H9 (cell line): ENCODE results near the gene GRIK3. TPM values are rescaled to one million over a fixed set of nuclear protein-coding genes. Genes with fewer than 3 reads are reported as not detected.

Source experiments
- DNase-seq: peaks from one replicate; pipeline ENCODE4 v3.0.0-alpha.2; 2017
- H2AFZ ChIP-seq: one replicate; pipeline ENCODE4 v1.6.1; 2013; ENCODE audit warnings: mild to moderate bottlenecking, low read length, control low read depth, moderate library complexity
- H2AK5ac ChIP-seq: 2 replicates; pipeline ENCODE4 v1.6.1; 2013; ENCODE audit warnings: low read length, control low read depth, mixed read lengths; ENCODE audit not compliant: insufficient read length
- H2BK120ac ChIP-seq: one replicate; pipeline ENCODE4 v1.6.1; 2013; ENCODE audit warnings: low read depth, mild to moderate bottlenecking, low read length, control low read depth, inconsistent platforms; ENCODE audit not compliant: poor library complexity, severe bottlenecking
- H2BK12ac ChIP-seq: 2 replicates; pipeline ENCODE4 v1.6.1; 2013; ENCODE audit warnings: low read length, control low read depth, mixed read lengths, low read depth; ENCODE audit not compliant: insufficient read length
- H2BK15ac ChIP-seq: 2 replicates; pipeline ENCODE4 v1.6.1; 2013; ENCODE audit warnings: low read depth, low read length, control low read depth
- H2BK20ac ChIP-seq: one replicate; pipeline ENCODE4 v1.6.1; 2013; ENCODE audit warnings: low read depth, mild to moderate bottlenecking, low read length, control low read depth, inconsistent platforms; ENCODE audit not compliant: poor library complexity, severe bottlenecking
- H2BK5ac ChIP-seq: 2 replicates; pipeline ENCODE4 v1.6.1; 2013; ENCODE audit warnings: low read length, control low read depth, mixed read lengths; ENCODE audit not compliant: insufficient read length
- H3K14ac ChIP-seq: 2 replicates; pipeline ENCODE4 v1.6.1; 2013; ENCODE audit warnings: low read length, control low read depth; ENCODE audit not compliant: insufficient read depth
- H3K18ac ChIP-seq: 2 replicates; pipeline ENCODE4 v1.6.1; 2013; ENCODE audit warnings: low read depth, mild to moderate bottlenecking, mixed read lengths, low read length, control low read depth; ENCODE audit not compliant: insufficient read length
- H3K23ac ChIP-seq: 2 replicates; pipeline ENCODE4 v1.6.1; 2013; ENCODE audit warnings: low read length, control low read depth, mixed read lengths, low read depth; ENCODE audit not compliant: insufficient read length
- H3K23me2 ChIP-seq: 2 replicates; pipeline ENCODE4 v1.6.1; 2013; ENCODE audit warnings: low read depth, mild to moderate bottlenecking, mixed read lengths, low read length, control low read depth; ENCODE audit not compliant: insufficient read length, poor library complexity, severe bottlenecking
- H3K27ac ChIP-seq: 2 replicates; pipeline ENCODE4 v1.5.1; 2013; ENCODE audit warnings: low read length, control low read depth, mixed read lengths, low read depth; ENCODE audit not compliant: insufficient read length
- H3K27me3 ChIP-seq: 2 replicates; pipeline ENCODE4 v1.6.1; 2013; ENCODE audit warnings: low read length, control low read depth, inconsistent platforms; ENCODE audit not compliant: insufficient read depth
- H3K4ac ChIP-seq: 2 replicates; pipeline ENCODE4 v1.6.1; 2013; ENCODE audit warnings: low read depth, mild to moderate bottlenecking, control low read depth, inconsistent platforms, low read length, moderate library complexity
- H3K4me1 ChIP-seq: 2 replicates; pipeline ENCODE4 v1.6.1; 2013; ENCODE audit warnings: low read length, control low read depth, inconsistent platforms; ENCODE audit not compliant: insufficient read depth
- H3K4me2 ChIP-seq: 2 replicates; pipeline ENCODE4 v1.6.1; 2013; ENCODE audit warnings: low read length, control low read depth, mixed read lengths; ENCODE audit not compliant: insufficient read length, insufficient read depth
- H3K56ac ChIP-seq: 2 replicates; pipeline ENCODE4 v1.6.1; 2013; ENCODE audit warnings: low read depth, mild to moderate bottlenecking, mixed read lengths, low read length, control low read depth; ENCODE audit not compliant: insufficient read length
- H3K79me1 ChIP-seq: 2 replicates; pipeline ENCODE4 v1.6.1; 2013; ENCODE audit warnings: low read depth, mild to moderate bottlenecking, moderate library complexity, low read length, control low read depth, inconsistent platforms; ENCODE audit not compliant: insufficient read depth, poor library complexity, severe bottlenecking
- H3K79me2 ChIP-seq: 2 replicates; pipeline ENCODE4 v1.6.1; 2013; ENCODE audit warnings: low read length, control low read depth, inconsistent platforms; ENCODE audit not compliant: insufficient read depth
- H3K9ac ChIP-seq: 2 replicates; pipeline ENCODE4 v1.6.1; 2013; ENCODE audit warnings: low read length, control low read depth, mixed read lengths; ENCODE audit not compliant: insufficient read length; ENCODE audit errors: extremely low read depth
- H3K9me3 ChIP-seq: one replicate; pipeline ENCODE4 v1.6.1; 2013; ENCODE audit warnings: low read depth, low read length, inconsistent platforms; ENCODE audit not compliant: control insufficient read depth
- H3T11ph ChIP-seq: one replicate; pipeline ENCODE4 v1.6.1; 2013; ENCODE audit warnings: mild to moderate bottlenecking, low read length, control low read depth, inconsistent platforms
- H4K20me1 ChIP-seq: one replicate; pipeline ENCODE4 v1.6.1; 2013; ENCODE audit not compliant: control insufficient read depth, insufficient read length, insufficient read depth
- H4K5ac ChIP-seq: 2 replicates; pipeline ENCODE4 v1.6.1; 2013; ENCODE audit warnings: low read depth, mild to moderate bottlenecking, mixed read lengths, low read length, control low read depth; ENCODE audit not compliant: insufficient read length
- H4K8ac ChIP-seq: replicated peaks from 2 replicates; pipeline ENCODE4 v1.6.1; 2013; ENCODE audit warnings: low read length, control low read depth, mixed read lengths, low read depth; ENCODE audit not compliant: insufficient read length
- H4K91ac ChIP-seq: 2 replicates; pipeline ENCODE4 v1.6.1; 2013; ENCODE audit warnings: low read depth, mild to moderate bottlenecking, moderate library complexity, mixed read lengths, low read length, control low read depth; ENCODE audit not compliant: insufficient read length
- H3K27ac Mint-ChIP-seq, 3 experiments: 2 replicates in 2 of 3; 3 replicates in 1 of 3; pipeline ENCODE4 v1.8.0; 2020 to 2021; ENCODE audit warnings: mixed read lengths in 3 of 3, mild to moderate bottlenecking in 1 of 3, moderate library complexity in 1 of 3
- H3K27me3 Mint-ChIP-seq: 2 replicates; pipeline ENCODE4 v1.8.0; 2021; ENCODE audit warnings: low read depth, mild to moderate bottlenecking, moderate library complexity, mixed read lengths
- H3K36me3 Mint-ChIP-seq, 3 experiments: 2 replicates in 2 of 3; 3 replicates in 1 of 3; pipeline ENCODE4 v1.8.0; 2020 to 2021; ENCODE audit warnings: low read depth in 3 of 3, mixed read lengths in 3 of 3; ENCODE audit not compliant: insufficient read depth in 1 of 3
- H3K4me1 Mint-ChIP-seq, 2 experiments: 2 replicates each; pipeline ENCODE4 v1.8.0; 2020; ENCODE audit warnings: mixed read lengths in 2 of 2
- H3K4me3 Mint-ChIP-seq, 2 experiments: 2 replicates in 1 of 2; 3 replicates in 1 of 2; pipeline ENCODE4 v1.8.0; 2020 to 2021; ENCODE audit warnings: mild to moderate bottlenecking in 2 of 2, mixed read lengths in 2 of 2, moderate library complexity in 1 of 2
- H3K9me3 Mint-ChIP-seq, 2 experiments: 2 replicates in 1 of 2; 3 replicates in 1 of 2; pipeline ENCODE4 v1.8.0; 2020; ENCODE audit warnings: mild to moderate bottlenecking in 2 of 2, mixed read lengths in 2 of 2, moderate library complexity in 1 of 2
- WGBS: extraction: QIAGEN DNeasy Blood & Tissue Kit; methylation state at CpG from one replicate; pipeline ENCODE4 v1.1.7; 2013; ENCODE audit warnings: missing lambda C conversion rate, low lambda C conversion rate, mixed read lengths; ENCODE audit not compliant: insufficient read length; ENCODE audit errors: extremely low coverage; 5-methylcytosine and 5-hydroxymethylcytosine counted together
- total RNA-seq: library from RNA; stranded (reverse); gene quantifications from 2 replicates; pipeline ENCODE4 v1.2.1, GENCODE V29; 2021
- TF ChIP-seq, protein P1 (sequence below): fragments of 200-600 bp; sonication (generic); conservative IDR thresholded peaks from 3 replicates; pipeline ENCODE4 v1.8.0; 2021; ENCODE audit warnings: antibody characterized with exemption, mild to moderate bottlenecking

Gene GRIK3
- total RNA-seq, 1 experiment from 2014 or later: 1.7 TPM

DNA sequence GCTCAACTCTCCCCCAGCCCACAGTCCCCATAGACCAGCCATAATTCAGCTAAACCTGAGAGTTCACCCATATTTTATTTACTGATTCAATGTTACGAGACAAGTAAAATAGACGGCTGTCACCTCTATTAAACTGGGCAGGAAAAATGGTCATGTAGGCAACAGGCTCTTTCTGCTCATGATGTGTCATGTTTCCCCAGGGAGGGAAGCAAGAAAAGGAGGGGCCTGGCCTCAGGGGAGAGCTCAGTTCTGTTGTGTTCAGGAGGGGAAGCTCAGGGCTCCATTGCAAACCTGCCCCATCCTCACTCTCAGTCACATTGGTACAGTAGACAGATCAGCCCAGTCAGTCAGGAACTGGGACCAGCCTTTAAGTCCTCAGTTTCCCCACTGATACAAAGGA, 12.8 kb downstream of the GRIK3 start:
- Histone ChIP-seq H3K23me2 (no peaks in the 10 kb centered on the region), H4K8ac (no peak overlapping the region), H3K27ac (no peak overlapping the region), H3K27me3 (no peaks in the 10 kb centered on the region), H4K5ac (no peak overlapping the region), H3K9me3 (no peaks in the 10 kb centered on the region), H3K79me1 (no peaks in the 10 kb centered on the region), H2AFZ (no peak overlapping the region), H4K20me1 (no peaks in the 10 kb centered on the region), H2AK5ac (no peak overlapping the region), H2BK15ac (no peak overlapping the region), H2BK20ac (no peak overlapping the region), H3K56ac (no peak overlapping the region), H3T11ph (no peak overlapping the region), H2BK12ac (no peak overlapping the region), H3K4me1 (no peaks in the 10 kb centered on the region), H2BK120ac (no peak overlapping the region), H3K9ac (no peak overlapping the region), H3K14ac (no peak overlapping the region), H3K4me2 (no peak overlapping the region), H4K91ac (no peak overlapping the region), H3K18ac (no peak overlapping the region), H3K4ac (no peak overlapping the region), H2BK5ac (no peak overlapping the region), H3K23ac (no peak overlapping the region), H3K79me2 (no peaks in the 10 kb centered on the region)
- no peaks in the 10 kb centered on the region for H3K36me3 Mint-ChIP-seq
- no peak for DNase-seq
- peaks cover 25% of the 10 kb centered on the region for H3K27me3 Mint-ChIP-seq
- H3K4me1 Mint-ChIP-seq: peaks cover 22 to 23% of the 10 kb centered on the region in 2 experiments
- H3K9me3 Mint-ChIP-seq: peaks cover 0 to 3% of the 10 kb centered on the region in 2 experiments; a peak in 3 of 5 replicates
- no peak overlapping the region for H3K27ac Mint-ChIP-seq
- H3K4me3 Mint-ChIP-seq: no peak overlapping the region
- no CpG with 5 or more reads among the region's 2 CpGs for WGBS
- TF ChIP-seq, protein P1, sequence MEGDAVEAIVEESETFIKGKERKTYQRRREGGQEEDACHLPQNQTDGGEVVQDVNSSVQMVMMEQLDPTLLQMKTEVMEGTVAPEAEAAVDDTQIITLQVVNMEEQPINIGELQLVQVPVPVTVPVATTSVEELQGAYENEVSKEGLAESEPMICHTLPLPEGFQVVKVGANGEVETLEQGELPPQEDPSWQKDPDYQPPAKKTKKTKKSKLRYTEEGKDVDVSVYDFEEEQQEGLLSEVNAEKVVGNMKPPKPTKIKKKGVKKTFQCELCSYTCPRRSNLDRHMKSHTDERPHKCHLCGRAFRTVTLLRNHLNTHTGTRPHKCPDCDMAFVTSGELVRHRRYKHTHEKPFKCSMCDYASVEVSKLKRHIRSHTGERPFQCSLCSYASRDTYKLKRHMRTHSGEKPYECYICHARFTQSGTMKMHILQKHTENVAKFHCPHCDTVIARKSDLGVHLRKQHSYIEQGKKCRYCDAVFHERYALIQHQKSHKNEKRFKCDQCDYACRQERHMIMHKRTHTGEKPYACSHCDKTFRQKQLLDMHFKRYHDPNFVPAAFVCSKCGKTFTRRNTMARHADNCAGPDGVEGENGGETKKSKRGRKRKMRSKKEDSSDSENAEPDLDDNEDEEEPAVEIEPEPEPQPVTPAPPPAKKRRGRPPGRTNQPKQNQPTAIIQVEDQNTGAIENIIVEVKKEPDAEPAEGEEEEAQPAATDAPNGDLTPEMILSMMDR: no peak
